Fibroblast of the aortic adventitia (primary cell): ENCODE data around the gene BRMS1. TPM values are rescaled to one million over a fixed set of nuclear protein-coding genes. Genes with fewer than 3 reads are reported as not detected.
"Not testable (repeated sequence)": the region's sequence is repeated elsewhere in the genome, so short reads cannot be mapped to it uniquely, and the experiment has no call there.

Experiments used
- DNase-seq: peaks from one replicate; pipeline ENCODE4 v3.0.0-alpha.2; 2010; ENCODE audit warnings: low read depth
- H3K4me3 ChIP-seq: 2 replicates; pipeline ENCODE4 v1.5.1; 2011; ENCODE audit warnings: low read depth, mild to moderate bottlenecking, control low read depth, low read length, moderate library complexity
- CTCF ChIP-seq: IDR thresholded peaks from 2 replicates; pipeline ENCODE4 v1.5.1; 2011; ENCODE audit warnings: mild to moderate bottlenecking, low read length, control low read depth, inconsistent platforms; ENCODE audit not compliant: insufficient read depth
- total RNA-seq: library from RNA; depleted of rRNA; stranded (reverse); fragments of >200 nt; gene quantifications from 2 replicates; pipeline ENCODE4 v1.2.3, GENCODE V29; 2012; ENCODE audit warnings: low replicate concordance

The BRMS1 gene
- total RNA-seq, result 22.6 and 38.5 TPM in 2 replicates

GRCh38 chr11:66344550-66345315 lies at the start of gene BRMS1:
Gene BRMS1, minus strand, starts transcription at chr11:66345104. Its CDS starts 2,870 bp downstream, at chr11:66342234.
- peak; percentile 40 for TF ChIP-seq CTCF
- peak; percentile 97 for DNase-seq
- H3K4me3 ChIP-seq, result peak within 1 kb of the TSS; percentile 98

GRCh38 chr11:66393954-66394353 lies 49.0 kb upstream of the BRMS1 start:
- H3K4me3 ChIP-seq, result no peak overlapping the region
- TF ChIP-seq CTCF, result no peak
- DNase-seq, result no peak

- no peak for TF ChIP-seq CTCF
- DNase-seq, result no peak
Measured at GRCh38 chr11:66391322-66391721, 46.4 kb upstream of the BRMS1 start.

GRCh38 chr11:66388780-66389386 lies 44.0 kb upstream of the BRMS1 start:
- DNase-seq, result peak; percentile 77
- peak; percentile 88 for TF ChIP-seq CTCF
- no peak overlapping the region for H3K4me3 ChIP-seq

More at GRCh38 chr11:66391322-66391721, 46.4 kb upstream of the BRMS1 start:
- no peak overlapping the region for H3K4me3 ChIP-seq

GRCh38 chr11:66386171-66387069 lies 41.5 kb upstream of the BRMS1 start:
- peak; percentile 90 for DNase-seq
- peak; percentile 97 for TF ChIP-seq CTCF
- H3K4me3 ChIP-seq, result peak overlapping the region; percentile 36

GRCh38 chr11:66384316-66384715 lies 39.4 kb upstream of the BRMS1 start:
- not testable (repeated sequence) for DNase-seq, H3K4me3 ChIP-seq

GRCh38 chr11:66380264-66380663 lies 35.4 kb upstream of the BRMS1 start:
- H3K4me3 ChIP-seq, DNase-seq: not testable (repeated sequence)

- DNase-seq, result not testable (repeated sequence)
Measured at GRCh38 chr11:66373690-66374287, 28.9 kb upstream of the BRMS1 start.

More at GRCh38 chr11:66373690-66374287, 28.9 kb upstream of the BRMS1 start:
- not testable (repeated sequence) for H3K4me3 ChIP-seq
